ENCODE measurements around the gene ZNF385C. TPM values are rescaled to one million over a fixed set of nuclear protein-coding genes. Genes with fewer than 3 reads are reported as not detected.

ZNF385C gene
- total and polyA plus RNA-seq, 2 donors (not counting 1 experiment from before 2014, with no cell fraction given): 0.33 to 1.1 TPM

DNA sequence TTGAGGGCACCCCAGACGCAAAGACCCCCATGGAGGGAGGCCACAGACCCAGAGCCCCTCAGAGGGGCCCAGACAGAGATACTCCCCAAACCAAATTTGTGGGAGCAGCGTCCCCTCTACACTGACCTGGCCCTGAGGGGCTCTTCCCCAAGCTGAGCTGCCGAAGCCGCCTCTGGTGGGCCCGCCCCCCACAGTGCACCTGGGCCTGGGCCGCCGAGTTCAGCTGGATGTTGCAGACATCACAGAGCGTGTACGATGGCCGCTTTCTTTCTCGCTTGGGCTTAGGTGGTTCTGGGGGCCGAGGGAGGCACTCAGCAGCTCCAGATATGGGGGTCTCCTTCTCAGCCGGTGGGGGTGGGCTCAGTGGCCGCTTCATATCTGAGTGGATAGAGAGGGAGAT is 35.6 kb downstream of the ZNF385C start:
- no peak for DNase-seq
- POLR2A ChIA-PET: no interaction called here
- intact Hi-C loops (cut with micrococcal nuclease): loop anchor here (1.0 kb wide), 1 partner anchor 99 kb away; no protein-coding TSS in a partner anchor
- CTCF ChIA-PET: interaction anchor here (1.2 to 6.9 kb wide), 2 partner anchors 14 to 98 kb away, joined by 4 to 51 read pairs; partner anchors contain the start of gene CNP
- Histone ChIP-seq H3K9ac (ENCODE audit: low read length) (no peak overlapping the region), H3K9me3 (ENCODE audit: control extremely low read depth in 1 of 3, control insufficient read depth in 2 of 3, insufficient read depth in 1 of 3, low read length in 2 of 3) (no peaks in the 10 kb centered on the region), H3K4me1 (ENCODE audit: control insufficient read depth in 2 of 2, insufficient read depth in 2 of 2, low read length in 2 of 2) (peaks cover 16 to 21% of the 10 kb centered on the region in 2 donors), H3K36me3 (replicated peaks in 1 of 2; ENCODE audit: control extremely low read depth in 1 of 2, control insufficient read depth in 1 of 2, extremely low read depth in 1 of 2, insufficient read depth in 2 of 2, low read length in 1 of 2) (no peaks in the 10 kb centered on the region), H3K27me3 (replicated peaks in 1 of 4; ENCODE audit: control extremely low read depth in 1 of 4, control insufficient read depth in 3 of 4, insufficient read depth in 4 of 4, low read length in 3 of 4) (no peaks in the 10 kb centered on the region), H3K79me2 (ENCODE audit: control insufficient read depth, insufficient read depth, low read length) (no peaks in the 10 kb centered on the region), H4K20me1 (ENCODE audit: control insufficient read depth, insufficient read depth, low read length, poor library complexity, severe bottlenecking) (no peaks in the 10 kb centered on the region), H3K4me3 (ENCODE audit: control extremely low read depth in 1 of 5, extremely low read depth in 1 of 5, insufficient read depth in 1 of 5, low read depth in 2 of 5, low read length in 4 of 5) (no peak overlapping the region), H3K4me2 (replicated peaks; ENCODE audit: low read depth, low read length, poor library complexity, severe bottlenecking) (no peak overlapping the region), H2AFZ (ENCODE audit: insufficient read depth, low read depth, low read length, poor library complexity, severe bottlenecking) (no peak overlapping the region), H3K27ac (ENCODE audit: low read length in 2 of 2) (no peak overlapping the region)
- Mint-ChIP-seq H3K27ac (no peak overlapping the region), H3K4me1 (peaks cover 19% of the 10 kb centered on the region), H3K4me3 (no peak overlapping the region), H3K27me3 (no peaks in the 10 kb centered on the region), H3K9me3 (ENCODE audit: insufficient read depth) (no peaks in the 10 kb centered on the region)
- ATAC-seq (ENCODE audit: low read depth): no peak
- no peak for TF ChIP-seq EZH2 (IDR thresholded peaks at IDR 0.05; ENCODE audit: borderline replicate concordance, insufficient read depth, low read depth, low read length, poor library complexity, severe bottlenecking)
- TF ChIP-seq, protein P1, sequence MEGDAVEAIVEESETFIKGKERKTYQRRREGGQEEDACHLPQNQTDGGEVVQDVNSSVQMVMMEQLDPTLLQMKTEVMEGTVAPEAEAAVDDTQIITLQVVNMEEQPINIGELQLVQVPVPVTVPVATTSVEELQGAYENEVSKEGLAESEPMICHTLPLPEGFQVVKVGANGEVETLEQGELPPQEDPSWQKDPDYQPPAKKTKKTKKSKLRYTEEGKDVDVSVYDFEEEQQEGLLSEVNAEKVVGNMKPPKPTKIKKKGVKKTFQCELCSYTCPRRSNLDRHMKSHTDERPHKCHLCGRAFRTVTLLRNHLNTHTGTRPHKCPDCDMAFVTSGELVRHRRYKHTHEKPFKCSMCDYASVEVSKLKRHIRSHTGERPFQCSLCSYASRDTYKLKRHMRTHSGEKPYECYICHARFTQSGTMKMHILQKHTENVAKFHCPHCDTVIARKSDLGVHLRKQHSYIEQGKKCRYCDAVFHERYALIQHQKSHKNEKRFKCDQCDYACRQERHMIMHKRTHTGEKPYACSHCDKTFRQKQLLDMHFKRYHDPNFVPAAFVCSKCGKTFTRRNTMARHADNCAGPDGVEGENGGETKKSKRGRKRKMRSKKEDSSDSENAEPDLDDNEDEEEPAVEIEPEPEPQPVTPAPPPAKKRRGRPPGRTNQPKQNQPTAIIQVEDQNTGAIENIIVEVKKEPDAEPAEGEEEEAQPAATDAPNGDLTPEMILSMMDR (IDR thresholded peaks at IDR 0.05): no peak
- WGBS (ENCODE audit: insufficient coverage): 93% methylated on average over 14 of the region's 14 CpGs

DNA sequence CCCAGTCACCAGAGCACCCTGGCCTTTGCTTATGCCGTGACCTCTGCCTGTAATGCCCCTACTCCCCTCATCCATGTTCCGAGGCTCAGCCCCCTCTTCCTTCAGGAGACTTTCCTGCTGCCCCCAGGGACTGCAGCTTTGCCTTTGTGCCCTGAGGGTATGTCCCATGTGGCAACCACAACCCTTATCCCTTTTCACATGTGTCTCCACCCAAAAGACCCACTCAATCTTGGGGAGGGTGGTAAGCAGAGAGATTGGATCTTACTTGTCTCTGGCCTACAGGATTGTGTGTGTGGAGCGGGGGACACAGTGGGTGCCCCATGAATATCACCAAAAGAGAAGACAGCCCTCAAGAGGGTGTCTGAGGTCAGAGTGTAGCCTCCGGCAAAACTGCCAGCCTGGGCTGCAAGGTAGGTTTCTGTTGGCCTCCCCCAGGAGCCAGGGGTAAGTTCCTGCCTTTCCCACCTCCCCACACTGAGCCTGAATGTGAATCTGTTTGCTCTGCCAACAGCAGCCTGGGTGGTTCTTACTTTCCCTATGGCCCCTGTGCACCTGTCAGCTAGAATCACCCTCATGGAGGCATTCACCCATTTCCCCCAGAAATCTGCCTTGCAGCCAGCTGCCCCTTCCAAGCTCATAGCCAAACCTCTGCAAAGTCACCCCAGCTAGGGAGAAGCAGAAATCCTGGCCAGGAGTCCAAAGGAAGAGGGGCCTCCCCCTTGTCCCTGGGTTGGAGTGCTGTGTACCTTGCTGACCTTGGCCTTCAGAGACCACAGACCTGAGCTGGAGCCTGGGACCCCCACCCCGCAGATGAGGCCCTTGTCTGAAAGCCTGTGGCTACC is 36.4 kb downstream of the ZNF385C start:
- POLR2A ChIA-PET: no interaction called here
- ATAC-seq (ENCODE audit: low read depth): no peak

More for the DNA sequence above, 36.4 kb downstream of the ZNF385C start:
- Mint-ChIP-seq H3K27me3 (no peaks in the 10 kb centered on the region), H3K9me3 (ENCODE audit: insufficient read depth) (no peaks in the 10 kb centered on the region), H3K27ac (no peak overlapping the region), H3K4me1 (peaks cover 15% of the 10 kb centered on the region), H3K4me3 (no peak overlapping the region)
- CTCF ChIA-PET: interaction anchor here (1.2 to 6.9 kb wide), 2 partner anchors 15 to 98 kb away, joined by 4 to 51 read pairs; partner anchors contain the start of gene CNP
- no peak for TF ChIP-seq EZH2 (IDR thresholded peaks at IDR 0.05; ENCODE audit: borderline replicate concordance, insufficient read depth, low read depth, low read length, poor library complexity, severe bottlenecking)
- TF ChIP-seq, protein P1 (IDR thresholded peaks at IDR 0.05): no peak
- H3K27me3 ChIP-seq (replicated peaks in 1 of 4; ENCODE audit: control extremely low read depth in 1 of 4, control insufficient read depth in 3 of 4, insufficient read depth in 4 of 4, low read length in 3 of 4): no peaks in the 10 kb centered on the region
- DNase-seq: no peak
- H4K20me1 ChIP-seq (ENCODE audit: control insufficient read depth, insufficient read depth, low read length, poor library complexity, severe bottlenecking): no peaks in the 10 kb centered on the region
- intact Hi-C loops (cut with micrococcal nuclease): no loop called here
- H3K4me3 ChIP-seq (ENCODE audit: control extremely low read depth in 1 of 5, extremely low read depth in 1 of 5, insufficient read depth in 1 of 5, low read depth in 2 of 5, low read length in 4 of 5): no peak overlapping the region
- H3K4me2 ChIP-seq (replicated peaks; ENCODE audit: low read depth, low read length, poor library complexity, severe bottlenecking): no peak overlapping the region
- WGBS (ENCODE audit: insufficient coverage): 64% methylated on average over 5 of the region's 5 CpGs
- no peak overlapping the region for H2AFZ ChIP-seq (ENCODE audit: insufficient read depth, low read depth, low read length, poor library complexity, severe bottlenecking)
- no peak overlapping the region for H3K27ac ChIP-seq (ENCODE audit: low read length in 2 of 2)
- no peaks in the 10 kb centered on the region for H3K79me2 ChIP-seq (ENCODE audit: control insufficient read depth, insufficient read depth, low read length)
- peaks cover 15 to 16% of the 10 kb centered on the region in 2 donors for H3K4me1 ChIP-seq (ENCODE audit: control insufficient read depth in 2 of 2, insufficient read depth in 2 of 2, low read length in 2 of 2)
- no peak overlapping the region for H3K9ac ChIP-seq (ENCODE audit: low read length)
- no peaks in the 10 kb centered on the region for H3K36me3 ChIP-seq (replicated peaks in 1 of 2; ENCODE audit: control extremely low read depth in 1 of 2, control insufficient read depth in 1 of 2, extremely low read depth in 1 of 2, insufficient read depth in 2 of 2, low read length in 1 of 2)
- H3K9me3 ChIP-seq (ENCODE audit: control extremely low read depth in 1 of 3, control insufficient read depth in 2 of 3, insufficient read depth in 1 of 3, low read length in 2 of 3): peaks cover 0 to 5% (median 0%) of the 10 kb centered on the region in 3 donors

Measured in B cell (primary cell).